HG03558 (cell line): ENCODE data around the gene PPP1R9A.

Experiments used
- ATAC-seq: cut with Tn5 transposase; IDR thresholded peaks from one replicate; pipeline ENCODE4 v1.9.1; 2021; ENCODE audit warnings: moderate number of reproducible peaks; ENCODE audit not compliant: unreplicated experiment; ENCODE audit errors: extremely low read depth

PPP1R9A gene

DNA sequence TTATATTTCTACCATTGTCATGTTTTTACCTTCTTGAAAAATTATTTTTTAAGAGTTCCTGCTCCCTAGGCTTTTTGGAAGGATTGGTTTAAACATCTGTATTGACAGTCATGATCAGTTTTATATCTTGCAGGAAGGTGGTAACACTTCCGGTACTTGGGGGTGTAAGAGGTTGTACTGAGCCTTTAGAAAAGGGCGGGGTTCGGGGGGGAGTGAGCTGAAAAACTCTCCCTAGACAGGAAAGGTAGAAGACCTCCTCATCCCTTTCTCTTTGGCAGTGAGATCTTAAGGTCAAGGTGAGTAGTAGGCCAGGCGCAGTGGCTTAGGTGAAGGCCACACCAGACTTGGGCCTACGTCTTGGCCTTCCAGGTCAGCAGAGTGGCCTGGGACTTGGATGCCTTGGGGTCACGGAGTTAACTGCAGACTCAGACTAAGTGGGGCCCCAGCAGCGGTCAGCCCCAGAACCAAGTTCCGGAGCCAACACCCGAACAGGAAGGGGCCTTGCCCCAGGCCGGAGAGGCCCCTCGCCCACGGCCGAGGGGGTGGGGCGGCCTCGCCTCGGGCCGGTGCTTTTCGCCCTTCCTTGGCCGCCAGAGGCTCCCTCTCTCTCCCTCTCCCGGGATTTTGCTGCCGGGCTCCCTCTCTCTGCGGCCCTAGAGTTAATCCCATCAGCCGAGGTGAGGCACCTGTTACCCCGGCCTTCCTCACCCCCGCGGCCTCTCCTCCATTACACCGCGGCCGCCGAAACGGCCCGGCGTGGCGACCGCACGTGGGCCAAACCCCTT lies at the start of gene PPP1R9A:
Gene PPP1R9A (plus strand): TSS at position 569 of the 785 bp plus-strand sequence. CDS start 2,520 bp downstream, outside the sequence.
- ATAC-seq, result no peak

- ATAC-seq, result no peak
Observed at GRCh38 chr7:94871132-94871531, 36.3 kb upstream of the PPP1R9A start.

DNA sequence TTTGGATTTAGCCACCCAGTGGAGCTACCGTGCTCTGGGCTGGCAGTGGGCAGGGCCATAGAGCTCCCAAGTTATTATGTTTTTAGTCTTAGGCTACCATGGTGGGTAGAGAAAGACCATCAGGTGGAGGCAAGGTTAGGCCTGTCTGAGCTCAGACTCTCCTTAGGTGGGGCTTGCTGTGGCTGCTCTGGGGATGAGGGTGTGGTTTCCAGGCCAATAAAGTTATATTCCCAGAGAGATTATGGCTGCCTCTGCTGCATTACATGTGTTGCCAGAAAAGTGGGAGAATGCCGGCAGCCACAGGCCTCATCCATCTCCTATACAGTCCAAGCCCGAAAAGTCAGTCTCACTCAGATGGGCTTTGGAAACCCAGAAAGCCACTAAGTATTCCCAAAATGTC lies 34.2 kb upstream of the PPP1R9A start:
- ATAC-seq, result no peak

GRCh38 chr7:94874036-94874785 lies 33.2 kb upstream of the PPP1R9A start:
- ATAC-seq, result no peak

- no peak for ATAC-seq
Observed at GRCh38 chr7:94875201-94875600, 32.2 kb upstream of the PPP1R9A start.

- no peak for ATAC-seq
Observed at GRCh38 chr7:94877731-94878670, 29.4 kb upstream of the PPP1R9A start.

DNA sequence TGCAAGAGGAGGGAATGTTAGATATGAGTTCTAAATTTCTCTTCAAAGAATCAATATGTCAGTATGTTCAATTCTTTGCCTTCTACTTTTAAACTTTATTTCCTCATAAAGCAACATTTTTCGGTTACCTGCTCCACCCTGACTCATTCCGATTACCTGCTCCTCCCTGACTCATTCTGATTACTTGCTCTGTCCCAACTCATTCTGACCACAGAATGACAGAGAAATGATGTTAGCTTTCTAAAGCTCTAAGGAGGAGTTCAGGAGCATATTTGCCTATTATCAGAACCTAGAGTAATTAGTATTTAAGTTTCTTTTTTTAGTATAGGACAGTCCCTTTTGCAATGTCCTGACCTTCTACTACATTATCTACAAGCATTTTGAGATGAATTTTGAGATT lies 24.5 kb upstream of the PPP1R9A start:
- no peak for ATAC-seq

DNA sequence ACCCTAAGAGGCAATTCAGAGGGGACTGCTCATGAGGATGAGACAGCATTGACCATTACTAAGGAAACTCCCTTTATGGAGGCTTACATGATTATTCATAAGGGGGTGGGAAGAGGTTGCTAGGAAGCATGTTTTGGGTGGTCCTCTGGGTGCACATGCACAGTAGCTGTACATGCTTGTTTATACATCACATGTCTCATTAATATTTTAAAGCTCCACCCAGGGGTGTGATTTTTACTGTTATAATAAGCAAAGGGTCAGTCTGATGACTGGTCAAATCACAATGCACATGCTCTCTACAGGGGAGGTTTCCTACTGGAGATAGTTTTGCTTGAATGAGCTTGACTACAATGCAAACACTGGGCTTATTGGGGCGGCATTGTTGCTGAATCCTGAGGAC lies 23.8 kb upstream of the PPP1R9A start:
- no peak for ATAC-seq

- ATAC-seq, result no peak
Observed at GRCh38 chr7:94888551-94888950, 18.8 kb upstream of the PPP1R9A start.

DNA sequence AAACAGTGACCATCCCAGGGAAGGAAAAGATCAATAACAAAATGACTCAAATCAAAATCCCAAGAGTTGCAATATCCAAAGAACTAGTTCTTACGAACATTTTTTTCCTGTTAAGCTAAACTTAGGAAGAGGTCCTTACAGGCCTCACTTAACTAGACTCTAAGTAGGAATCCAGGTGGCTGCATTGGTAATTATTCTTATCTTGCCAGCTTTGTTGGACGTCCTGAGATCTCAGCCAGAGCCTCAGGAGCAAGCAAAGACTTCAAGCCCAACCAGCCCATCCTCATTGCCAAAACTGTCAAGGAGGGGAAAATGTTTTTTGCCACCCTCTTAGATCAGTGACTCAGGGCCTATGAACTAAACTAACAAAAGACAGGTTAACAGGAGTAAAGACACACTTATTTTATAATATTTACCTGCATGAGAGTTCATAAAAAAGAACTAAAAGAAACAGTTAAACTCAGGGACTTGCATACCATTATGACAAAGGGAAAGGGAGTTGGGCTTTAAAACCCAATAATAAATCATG lies 18.3 kb upstream of the PPP1R9A start:
- no peak for ATAC-seq

DNA sequence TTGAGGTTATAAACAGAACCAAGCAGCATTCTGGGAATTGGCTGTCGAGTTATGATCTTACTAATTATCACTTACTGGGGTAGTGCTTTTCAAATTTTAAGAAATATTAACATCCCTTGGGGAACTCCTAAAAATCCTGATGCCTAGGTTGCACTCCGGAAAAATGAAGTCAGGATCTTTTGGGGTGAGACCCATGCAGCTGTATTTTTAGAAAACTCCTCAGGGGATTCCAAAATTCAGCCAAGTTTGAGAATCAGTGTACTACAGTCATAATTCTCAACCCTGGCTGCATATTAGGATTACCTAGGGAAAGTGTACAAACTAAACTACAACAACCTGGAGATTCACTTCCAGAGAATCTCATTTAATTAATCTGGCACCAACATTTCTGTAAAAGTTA lies 17.2 kb upstream of the PPP1R9A start:
- ATAC-seq, result no peak

DNA sequence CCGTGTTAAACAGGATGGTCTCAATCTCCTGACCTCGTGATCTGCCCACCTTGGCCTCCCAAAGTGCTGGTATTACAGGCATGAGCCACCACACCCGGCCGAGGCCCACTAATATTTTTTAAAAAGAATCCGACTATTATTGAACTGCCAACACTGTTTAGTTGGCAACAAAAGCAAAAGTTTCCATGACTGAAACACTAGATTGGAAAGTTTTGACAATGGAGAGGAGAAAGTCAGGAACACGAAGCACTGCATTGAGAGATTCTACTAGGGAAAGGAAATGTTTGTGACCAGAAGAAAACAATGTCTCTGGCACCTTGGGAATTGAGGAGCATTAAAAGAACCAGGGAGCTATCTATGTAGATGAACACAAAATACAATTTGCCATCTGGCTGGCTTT lies 13.7 kb upstream of the PPP1R9A start:
- no peak for ATAC-seq

DNA sequence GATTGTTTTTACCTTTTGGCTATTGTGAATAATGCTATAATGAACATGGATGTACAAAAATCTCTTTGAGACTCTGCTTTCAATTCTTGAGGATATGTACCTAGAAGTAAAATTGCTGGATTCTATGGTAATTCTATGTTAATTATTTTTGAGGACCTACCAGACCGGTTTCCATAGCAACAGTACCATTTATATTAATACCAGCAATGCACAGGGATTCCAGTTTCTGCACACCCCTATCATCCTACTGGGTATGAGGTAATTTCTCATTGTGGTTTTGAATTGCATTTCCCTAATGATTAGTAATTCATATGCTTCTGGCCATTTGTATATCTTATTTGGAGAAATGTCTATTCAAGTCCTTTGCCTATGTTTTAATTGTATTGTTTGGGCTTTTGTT lies 9.9 kb upstream of the PPP1R9A start:
- no peak for ATAC-seq

DNA sequence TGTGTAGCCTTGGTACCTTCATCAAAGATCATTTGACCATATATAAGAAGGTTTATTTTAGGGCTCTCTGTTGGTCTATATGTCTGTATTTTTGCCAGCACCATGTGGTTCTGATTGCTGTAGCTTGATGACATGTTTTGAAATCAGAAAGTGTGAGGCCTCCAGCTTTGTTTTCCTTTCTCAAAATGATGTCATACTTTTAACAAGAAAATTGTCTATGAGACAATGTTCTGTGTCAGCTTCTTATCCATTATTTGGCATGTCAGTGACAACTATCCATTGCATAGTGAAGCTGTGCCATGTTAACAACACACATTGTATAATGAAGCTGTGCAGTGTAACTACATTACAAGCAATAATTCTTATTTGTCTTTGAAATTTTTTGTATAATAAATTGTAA lies 9.1 kb upstream of the PPP1R9A start:
- ATAC-seq, result no peak

DNA sequence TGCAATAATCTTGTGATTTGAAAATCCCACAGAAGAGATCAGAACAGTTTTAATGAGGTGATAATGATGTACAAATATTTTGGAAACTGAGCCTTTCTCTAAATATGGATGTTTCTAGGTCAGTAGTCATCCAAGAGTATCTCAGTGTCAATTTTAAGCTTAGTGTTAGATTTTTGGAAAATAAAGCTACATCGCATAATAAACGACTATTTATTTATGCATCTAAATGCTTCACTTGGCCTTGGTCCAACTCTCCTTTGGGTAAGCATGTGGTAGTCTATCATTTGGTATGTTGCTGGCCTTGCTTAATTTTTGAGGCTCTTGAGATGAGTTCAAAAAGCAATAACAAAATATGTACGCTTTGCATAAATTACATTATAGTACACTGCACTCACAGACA lies 5.4 kb upstream of the PPP1R9A start:
- ATAC-seq, result no peak

DNA sequence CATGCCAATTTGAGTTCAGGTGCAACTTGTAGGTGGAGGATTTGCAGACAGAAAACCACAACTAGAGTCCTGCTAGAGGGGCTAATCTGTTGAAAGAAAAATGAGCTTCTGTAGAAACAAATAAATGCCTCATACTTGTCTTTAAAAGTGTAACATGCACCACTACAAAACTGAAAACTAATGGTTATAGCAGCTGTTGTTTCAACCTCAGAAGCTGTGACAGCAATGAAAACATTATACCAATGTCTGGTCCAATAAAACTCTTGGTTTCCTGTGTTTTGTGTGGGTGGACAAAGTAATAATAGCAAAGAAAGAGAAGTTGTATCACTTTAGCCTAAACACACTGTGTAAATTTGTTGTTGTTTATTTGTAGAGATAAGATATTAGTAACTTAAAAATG lies 3.4 kb upstream of the PPP1R9A start:
- no peak for ATAC-seq

DNA sequence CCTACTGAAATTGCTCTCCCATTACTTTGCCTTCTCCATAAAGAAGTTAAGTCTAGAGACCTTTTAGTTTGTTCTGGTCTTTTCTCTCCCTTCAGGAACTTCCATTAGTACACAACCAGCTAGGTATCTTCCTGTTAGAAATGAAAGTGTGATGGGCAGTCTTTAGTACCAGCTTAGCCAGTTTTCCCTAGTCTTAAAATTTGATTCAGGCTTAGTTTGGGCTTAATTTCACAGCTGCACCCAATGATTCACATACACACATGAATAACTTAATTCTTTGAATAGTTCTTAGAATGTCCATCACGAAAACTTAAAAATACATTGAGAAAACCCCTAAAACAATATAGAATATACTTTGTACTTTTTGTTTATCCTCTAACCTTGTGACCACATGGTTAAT lies 2.4 kb upstream of the PPP1R9A start:
- ATAC-seq, result no peak

GRCh38 chr7:94906065-94906851 lies 1.1 kb upstream of the PPP1R9A start:
- no peak for ATAC-seq

DNA sequence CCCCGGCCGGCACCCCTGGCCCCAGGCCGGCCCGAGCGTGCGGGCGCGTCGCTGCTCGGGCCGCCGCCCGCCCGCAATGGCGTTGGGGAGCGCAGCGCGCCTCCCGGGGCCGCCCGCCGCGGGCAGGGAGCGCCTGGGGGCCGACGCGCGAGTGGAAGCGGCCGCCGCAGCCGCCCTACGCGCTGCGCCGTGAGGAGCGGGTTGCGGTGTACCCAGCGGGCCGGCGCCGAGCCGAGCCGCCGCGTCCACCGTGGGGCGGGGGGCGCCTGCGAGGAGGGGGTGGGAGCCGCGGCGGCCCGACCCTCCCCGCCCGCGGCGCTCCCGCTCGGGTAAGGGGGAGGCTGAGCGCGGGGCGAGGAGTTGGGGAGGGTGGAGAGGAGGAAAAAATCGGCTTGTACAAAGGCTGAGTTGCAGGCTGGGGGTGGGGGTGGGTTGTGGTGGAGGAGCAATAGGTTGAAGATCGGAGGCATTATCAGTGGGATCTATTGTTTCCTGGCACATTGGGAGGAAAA lies 473 bp downstream of the PPP1R9A start:
- no peak for ATAC-seq
